Prostate gland (tissue), 2 donors: ENCODE results near the gene LZTS2.

Source experiments
- POLR2A ChIP-seq: fragments of 450-650 bp; IDR thresholded peaks from one replicate; pipeline ENCODE4 v1.6.1; 2016; ENCODE audit warnings: antibody characterized with exemption, mild to moderate bottlenecking
- POLR2AphosphoS5 ChIP-seq: sonication (generic); formaldehyde crosslinking; IDR thresholded peaks from one replicate; pipeline ENCODE4 v1.6.1; 2017; ENCODE audit warnings: antibody characterized with exemption
- TF ChIP-seq, protein P1 (sequence below), 4 experiments: fragments of 200-600 bp in 2 of 4; fragments of 450-650 bp in 2 of 4; sonication (generic) in 2 of 4; IDR thresholded peaks; 1 replicate in 3 of 4; 2 replicates in 1 of 4; pipeline ENCODE4 v1.5.1; 2016 to 2019; ENCODE audit warnings: antibody characterized with exemption in 4 of 4, mild to moderate bottlenecking in 2 of 4, moderate library complexity in 2 of 4

GRCh38 chr10:100978901-100979195, 20.8 kb upstream of the LZTS2 start:
- TF ChIP-seq POLR2A (no peak), POLR2AphosphoS5 (no peak)
- TF ChIP-seq, protein P1, sequence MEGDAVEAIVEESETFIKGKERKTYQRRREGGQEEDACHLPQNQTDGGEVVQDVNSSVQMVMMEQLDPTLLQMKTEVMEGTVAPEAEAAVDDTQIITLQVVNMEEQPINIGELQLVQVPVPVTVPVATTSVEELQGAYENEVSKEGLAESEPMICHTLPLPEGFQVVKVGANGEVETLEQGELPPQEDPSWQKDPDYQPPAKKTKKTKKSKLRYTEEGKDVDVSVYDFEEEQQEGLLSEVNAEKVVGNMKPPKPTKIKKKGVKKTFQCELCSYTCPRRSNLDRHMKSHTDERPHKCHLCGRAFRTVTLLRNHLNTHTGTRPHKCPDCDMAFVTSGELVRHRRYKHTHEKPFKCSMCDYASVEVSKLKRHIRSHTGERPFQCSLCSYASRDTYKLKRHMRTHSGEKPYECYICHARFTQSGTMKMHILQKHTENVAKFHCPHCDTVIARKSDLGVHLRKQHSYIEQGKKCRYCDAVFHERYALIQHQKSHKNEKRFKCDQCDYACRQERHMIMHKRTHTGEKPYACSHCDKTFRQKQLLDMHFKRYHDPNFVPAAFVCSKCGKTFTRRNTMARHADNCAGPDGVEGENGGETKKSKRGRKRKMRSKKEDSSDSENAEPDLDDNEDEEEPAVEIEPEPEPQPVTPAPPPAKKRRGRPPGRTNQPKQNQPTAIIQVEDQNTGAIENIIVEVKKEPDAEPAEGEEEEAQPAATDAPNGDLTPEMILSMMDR (IDR thresholded peaks at IDR 0.05) = no peak
